ENCODE results near the gene ABCF3. TPM values are rescaled to one million over a fixed set of nuclear protein-coding genes. Genes with fewer than 3 reads are reported as not detected.
A peak's percentile ranks its signal among the peaks of the same experiment; 100 is the strongest.

The ABCF3 gene
- total RNA-seq, 1 experiment from 2014 or later = 56.1 TPM

DNA sequence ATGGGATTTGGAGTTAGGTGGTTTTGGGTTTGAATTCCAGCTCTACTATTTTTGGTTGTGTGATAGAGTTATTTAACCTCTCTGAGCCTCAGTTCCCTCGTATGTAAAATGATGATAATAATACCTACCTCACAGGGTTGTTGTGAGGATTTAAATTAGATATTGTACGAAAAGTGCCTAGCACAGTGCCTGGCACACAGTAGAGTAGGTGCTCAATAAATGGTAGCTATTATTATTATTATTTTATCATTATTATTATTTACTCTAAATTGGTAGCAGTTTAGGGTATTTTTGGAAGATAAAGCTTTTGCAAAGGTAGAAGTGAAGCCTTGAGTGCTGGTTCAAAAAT, 12.7 kb upstream of the ABCF3 start:
- no peak overlapping the region for H4K8ac ChIP-seq (replicated peaks; ENCODE audit: insufficient read length, low read depth, low read length)
- H3K18ac ChIP-seq (ENCODE audit: insufficient read length, low read depth, low read length) = no peak overlapping the region
- H3T11ph ChIP-seq (ENCODE audit: low read length) = no peak overlapping the region
- H3K9me3 Mint-ChIP-seq = no peaks in the 10 kb centered on the region
- H3K4ac ChIP-seq (ENCODE audit: low read depth, low read length) = no peak overlapping the region
- H3K9ac ChIP-seq (ENCODE audit: extremely low read depth, insufficient read length, low read length) = no peak overlapping the region
- no peaks in the 10 kb centered on the region for H3K27me3 Mint-ChIP-seq (ENCODE audit: low read depth)
- H4K20me1 ChIP-seq (ENCODE audit: control insufficient read depth, insufficient read depth, insufficient read length) = peaks cover 3% of the 10 kb centered on the region
- TF ChIP-seq, protein P1, sequence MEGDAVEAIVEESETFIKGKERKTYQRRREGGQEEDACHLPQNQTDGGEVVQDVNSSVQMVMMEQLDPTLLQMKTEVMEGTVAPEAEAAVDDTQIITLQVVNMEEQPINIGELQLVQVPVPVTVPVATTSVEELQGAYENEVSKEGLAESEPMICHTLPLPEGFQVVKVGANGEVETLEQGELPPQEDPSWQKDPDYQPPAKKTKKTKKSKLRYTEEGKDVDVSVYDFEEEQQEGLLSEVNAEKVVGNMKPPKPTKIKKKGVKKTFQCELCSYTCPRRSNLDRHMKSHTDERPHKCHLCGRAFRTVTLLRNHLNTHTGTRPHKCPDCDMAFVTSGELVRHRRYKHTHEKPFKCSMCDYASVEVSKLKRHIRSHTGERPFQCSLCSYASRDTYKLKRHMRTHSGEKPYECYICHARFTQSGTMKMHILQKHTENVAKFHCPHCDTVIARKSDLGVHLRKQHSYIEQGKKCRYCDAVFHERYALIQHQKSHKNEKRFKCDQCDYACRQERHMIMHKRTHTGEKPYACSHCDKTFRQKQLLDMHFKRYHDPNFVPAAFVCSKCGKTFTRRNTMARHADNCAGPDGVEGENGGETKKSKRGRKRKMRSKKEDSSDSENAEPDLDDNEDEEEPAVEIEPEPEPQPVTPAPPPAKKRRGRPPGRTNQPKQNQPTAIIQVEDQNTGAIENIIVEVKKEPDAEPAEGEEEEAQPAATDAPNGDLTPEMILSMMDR (conservative IDR thresholded peaks at IDR 0.05) = no peak
- no peak overlapping the region for H3K23ac ChIP-seq (ENCODE audit: insufficient read length, low read depth, low read length)
- H2AK5ac ChIP-seq (ENCODE audit: insufficient read length, low read length) = no peak overlapping the region
- no peaks in the 10 kb centered on the region; the same call in 1 of the 2 replicates for H3K4me1 ChIP-seq (ENCODE audit: insufficient read depth, low read length)
- peaks cover 23 to 31% of the 10 kb centered on the region in 2 experiments for H3K4me1 Mint-ChIP-seq
- no peak overlapping the region for H3K14ac ChIP-seq (ENCODE audit: insufficient read depth, low read length)
- no peak overlapping the region for H3K4me3 Mint-ChIP-seq
- H3K27me3 ChIP-seq (ENCODE audit: insufficient read depth, low read length) = no peaks in the 10 kb centered on the region
- H3K9me3 ChIP-seq (ENCODE audit: control insufficient read depth, low read depth, low read length) = no peaks in the 10 kb centered on the region
- WGBS (ENCODE audit: extremely low coverage, insufficient read length, low lambda C conversion rate) = no CpG with 5 or more reads among the region's 2 CpGs
- no peak overlapping the region for H4K91ac ChIP-seq (ENCODE audit: insufficient read length, low read depth, low read length)
- no peak overlapping the region for H3K4me2 ChIP-seq (ENCODE audit: insufficient read depth, insufficient read length, low read length)
- H4K5ac ChIP-seq (ENCODE audit: insufficient read length, low read depth, low read length) = no peak overlapping the region
- no peak overlapping the region for H2BK5ac ChIP-seq (ENCODE audit: insufficient read length, low read length)
- H3K79me2 ChIP-seq (ENCODE audit: insufficient read depth, low read length) = peaks cover 9% of the 10 kb centered on the region; the same call in 1 of the 2 replicates
- no peak for DNase-seq
- H3K79me1 ChIP-seq (ENCODE audit: insufficient read depth, low read depth, low read length, poor library complexity, severe bottlenecking) = peaks cover 7% of the 10 kb centered on the region
- no peak overlapping the region for H2BK12ac ChIP-seq (ENCODE audit: insufficient read length, low read depth, low read length)
- H3K27ac ChIP-seq (ENCODE audit: insufficient read length, low read depth, low read length) = no peak overlapping the region
- peak overlapping the region in 1 of 3 experiments; percentile 83; a peak in 1 of 7 replicates for H3K27ac Mint-ChIP-seq
- no peak overlapping the region for H2BK120ac ChIP-seq (ENCODE audit: low read depth, low read length, poor library complexity, severe bottlenecking)
- no peak overlapping the region for H3K56ac ChIP-seq (ENCODE audit: insufficient read length, low read depth, low read length)
- H2BK15ac ChIP-seq (ENCODE audit: low read depth, low read length) = no peak overlapping the region
- H3K36me3 Mint-ChIP-seq (ENCODE audit: insufficient read depth in 1 of 3, low read depth in 3 of 3) = peaks cover 21 to 57% (median 44%) of the 10 kb centered on the region in 3 experiments
- H3K23me2 ChIP-seq (ENCODE audit: insufficient read length, low read depth, low read length, poor library complexity, severe bottlenecking) = peaks cover 16% of the 10 kb centered on the region
- H2AFZ ChIP-seq (ENCODE audit: low read length) = no peak overlapping the region
- H2BK20ac ChIP-seq (ENCODE audit: low read depth, low read length, poor library complexity, severe bottlenecking) = no peak overlapping the region
